ENCODE results near the gene PCID2.
"Not testable (repeated sequence)": the region's sequence is repeated elsewhere in the genome, so short reads cannot be mapped to it uniquely, and the experiment has no call there.

DNA sequence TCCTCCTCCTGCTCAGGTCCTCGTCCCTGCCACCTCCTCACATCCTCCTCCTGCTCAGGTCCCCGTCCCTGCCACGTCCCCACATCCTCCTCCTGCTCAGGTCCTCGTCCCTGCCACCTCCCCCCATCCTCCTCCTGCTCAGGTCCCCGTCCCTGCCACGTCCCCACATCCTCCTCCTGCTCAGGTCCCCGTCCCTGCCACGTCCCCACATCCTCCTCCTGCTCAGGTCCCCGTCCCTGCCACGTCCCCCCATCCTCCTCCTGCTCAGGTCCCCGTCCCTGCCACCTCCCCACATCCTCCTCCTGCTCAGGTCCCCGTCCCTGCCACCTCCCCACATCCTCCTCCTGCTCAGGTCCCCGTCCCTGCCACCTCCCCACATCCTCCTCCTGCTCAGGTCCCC, 46.5 kb downstream of the PCID2 start:
- TF ChIP-seq, protein P1, sequence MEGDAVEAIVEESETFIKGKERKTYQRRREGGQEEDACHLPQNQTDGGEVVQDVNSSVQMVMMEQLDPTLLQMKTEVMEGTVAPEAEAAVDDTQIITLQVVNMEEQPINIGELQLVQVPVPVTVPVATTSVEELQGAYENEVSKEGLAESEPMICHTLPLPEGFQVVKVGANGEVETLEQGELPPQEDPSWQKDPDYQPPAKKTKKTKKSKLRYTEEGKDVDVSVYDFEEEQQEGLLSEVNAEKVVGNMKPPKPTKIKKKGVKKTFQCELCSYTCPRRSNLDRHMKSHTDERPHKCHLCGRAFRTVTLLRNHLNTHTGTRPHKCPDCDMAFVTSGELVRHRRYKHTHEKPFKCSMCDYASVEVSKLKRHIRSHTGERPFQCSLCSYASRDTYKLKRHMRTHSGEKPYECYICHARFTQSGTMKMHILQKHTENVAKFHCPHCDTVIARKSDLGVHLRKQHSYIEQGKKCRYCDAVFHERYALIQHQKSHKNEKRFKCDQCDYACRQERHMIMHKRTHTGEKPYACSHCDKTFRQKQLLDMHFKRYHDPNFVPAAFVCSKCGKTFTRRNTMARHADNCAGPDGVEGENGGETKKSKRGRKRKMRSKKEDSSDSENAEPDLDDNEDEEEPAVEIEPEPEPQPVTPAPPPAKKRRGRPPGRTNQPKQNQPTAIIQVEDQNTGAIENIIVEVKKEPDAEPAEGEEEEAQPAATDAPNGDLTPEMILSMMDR (IDR thresholded peaks at IDR 0.05) = not testable (repeated sequence)
- TF ChIP-seq POLR2A (IDR thresholded peaks at IDR 0.05) = not testable (repeated sequence)
